Measurements from ENCODE around the gene MALRD1. TPM values are rescaled to one million over a fixed set of nuclear protein-coding genes. Genes with fewer than 3 reads are reported as not detected.
A peak's percentile ranks its signal among the peaks of the same experiment; 100 is the strongest.

The MALRD1 gene
- total and polyA plus RNA-seq, 2 experiments from 2014 or later: 0.45 TPM; not detected in 1

DNA sequence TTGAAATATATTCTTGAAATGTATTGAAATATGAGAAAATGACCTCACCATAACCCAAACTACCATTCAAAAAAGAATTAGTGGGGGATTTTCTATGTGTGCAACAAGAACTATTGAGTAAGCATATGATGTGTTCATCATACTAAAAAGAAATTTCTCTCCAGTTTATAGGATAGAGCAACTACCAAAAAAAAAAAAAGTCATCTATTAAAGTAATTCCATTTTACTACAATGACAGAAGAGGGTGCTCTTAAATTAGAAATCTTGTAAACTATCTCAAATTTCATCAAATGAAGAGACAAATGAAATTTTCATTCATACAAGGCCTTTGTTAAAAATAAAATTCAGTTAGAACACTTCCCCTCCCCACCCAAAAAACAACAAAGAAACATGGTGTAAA lies 572.2 kb downstream of the MALRD1 start:
- H3K36me3 ChIP-seq (ENCODE audit: low read depth): no peaks in the 10 kb centered on the region
- in situ Hi-C loops (cut with MboI): no loop called here

DNA sequence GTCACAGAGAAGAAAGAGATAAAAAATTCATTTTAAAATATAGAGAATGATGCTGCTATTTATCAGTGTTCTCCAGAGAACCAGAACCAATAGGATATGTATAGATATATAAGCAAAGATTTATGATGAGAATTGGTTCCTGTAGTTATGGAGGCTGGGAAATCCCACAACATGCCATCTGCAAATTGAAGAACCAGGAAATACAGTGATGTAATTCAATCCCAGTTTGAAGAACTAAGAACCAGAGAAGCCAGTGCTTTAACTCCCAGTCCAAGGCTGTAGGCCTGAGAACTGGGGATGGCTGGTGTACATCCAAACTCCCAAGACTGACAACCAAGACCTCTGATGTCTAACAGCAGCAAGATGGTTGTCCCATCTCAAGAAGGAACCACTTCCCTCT lies 574.7 kb downstream of the MALRD1 start:
- no peaks in the 10 kb centered on the region for H3F3A ChIP-seq (ENCODE audit: insufficient read depth)
- no peaks in the 10 kb centered on the region for H3K36me3 ChIP-seq (ENCODE audit: low read depth)
- H3K4me2 ChIP-seq (ENCODE audit: unreplicated experiment): no peak overlapping the region
- no peak overlapping the region for H3K9ac ChIP-seq
- H3K27me3 ChIP-seq (replicated peaks; ENCODE audit: insufficient read depth): no peaks in the 10 kb centered on the region
- in situ Hi-C loops (cut with MboI): no loop called here
- H2AFZ ChIP-seq: no peak overlapping the region
- DNase-seq: no peak
- no peaks in the 10 kb centered on the region for H3K4me1 ChIP-seq (ENCODE audit: insufficient read depth)
- no peak overlapping the region for H3K4me3 ChIP-seq
- no peaks in the 10 kb centered on the region for H4K20me1 ChIP-seq (ENCODE audit: insufficient read depth)
- no peaks in the 10 kb centered on the region for H3K9me2 ChIP-seq (ENCODE audit: insufficient read depth)
- H3K79me2 ChIP-seq (ENCODE audit: insufficient read depth): no peaks in the 10 kb centered on the region
- TF ChIP-seq EZH2phosphoT487 (IDR thresholded peaks at IDR 0.05; ENCODE audit: insufficient read depth, low read depth): no peak
- TF ChIP-seq EZH2 (IDR thresholded peaks at IDR 0.05; ENCODE audit: insufficient read depth, poor library complexity, severe bottlenecking): no peak
- no peak overlapping the region for H3K27ac ChIP-seq
- no peaks in the 10 kb centered on the region for H3K9me3 ChIP-seq (ENCODE audit: low read depth)

More for the DNA sequence above, 572.2 kb downstream of the MALRD1 start:
- no peaks in the 10 kb centered on the region for H3K27me3 ChIP-seq (replicated peaks; ENCODE audit: insufficient read depth)
- no peaks in the 10 kb centered on the region for H3K9me3 ChIP-seq (ENCODE audit: low read depth)
- H3K4me3 ChIP-seq: no peak overlapping the region
- no peak overlapping the region for H3K9ac ChIP-seq
- H3K4me1 ChIP-seq (ENCODE audit: insufficient read depth): no peaks in the 10 kb centered on the region
- no peaks in the 10 kb centered on the region for H3F3A ChIP-seq (ENCODE audit: insufficient read depth)
- TF ChIP-seq EZH2 (IDR thresholded peaks at IDR 0.05; ENCODE audit: insufficient read depth, poor library complexity, severe bottlenecking) (no peak), EZH2phosphoT487 (IDR thresholded peaks at IDR 0.05; ENCODE audit: insufficient read depth, low read depth) (no peak)
- no peak overlapping the region for H3K27ac ChIP-seq
- H3K79me2 ChIP-seq (ENCODE audit: insufficient read depth): no peaks in the 10 kb centered on the region
- no peak overlapping the region for H3K4me2 ChIP-seq (ENCODE audit: unreplicated experiment)
- H2AFZ ChIP-seq: no peak overlapping the region
- H3K9me2 ChIP-seq (ENCODE audit: insufficient read depth): no peaks in the 10 kb centered on the region
- peak; percentile 27 for DNase-seq
- no peaks in the 10 kb centered on the region for H4K20me1 ChIP-seq (ENCODE audit: insufficient read depth)

DNA sequence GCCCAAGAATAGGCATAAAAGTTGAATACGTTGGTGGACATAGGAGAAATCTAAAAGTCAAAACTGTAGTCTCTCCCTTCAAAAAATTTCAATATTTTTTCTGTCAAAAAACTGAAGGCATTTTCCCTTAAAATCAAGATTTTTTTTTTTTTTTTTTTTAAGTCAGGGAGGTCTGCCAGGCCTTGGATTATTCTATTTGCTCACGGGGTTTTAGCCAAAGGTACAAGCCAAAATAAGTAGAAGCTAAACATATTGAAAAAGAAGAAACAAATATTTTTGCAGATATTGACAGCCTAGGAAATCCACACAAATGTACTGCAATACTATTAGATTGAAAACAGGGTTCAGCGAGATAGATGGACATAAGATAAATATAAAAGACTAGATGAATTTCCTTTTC lies 577.6 kb downstream of the MALRD1 start:
- no peaks in the 10 kb centered on the region for H3K36me3 ChIP-seq (ENCODE audit: low read depth)
- H3K9me3 ChIP-seq (ENCODE audit: low read depth): no peaks in the 10 kb centered on the region
- H2AFZ ChIP-seq: no peak overlapping the region
- TF ChIP-seq EZH2phosphoT487 (IDR thresholded peaks at IDR 0.05; ENCODE audit: insufficient read depth, low read depth) (no peak), EZH2 (IDR thresholded peaks at IDR 0.05; ENCODE audit: insufficient read depth, poor library complexity, severe bottlenecking) (no peak)
- DNase-seq: no peak
- no peaks in the 10 kb centered on the region for H3K79me2 ChIP-seq (ENCODE audit: insufficient read depth)
- no peaks in the 10 kb centered on the region for H3K9me2 ChIP-seq (ENCODE audit: insufficient read depth)
- peaks cover 15% of the 10 kb centered on the region; the same call in 1 of the 2 replicates for H3F3A ChIP-seq (ENCODE audit: insufficient read depth)
- H4K20me1 ChIP-seq (ENCODE audit: insufficient read depth): no peaks in the 10 kb centered on the region
- no peak overlapping the region for H3K4me3 ChIP-seq
- no peak overlapping the region for H3K9ac ChIP-seq
- H3K4me2 ChIP-seq (ENCODE audit: unreplicated experiment): no peak overlapping the region
- WGBS, 2 experiments (ENCODE audit: low coverage in 1 of 2, low lambda C conversion rate in 2 of 2, missing lambda C conversion rate in 2 of 2): 71 to 81% methylated on average over 3 of the region's 3 CpGs
- in situ Hi-C loops (cut with MboI): no loop called here
- no peaks in the 10 kb centered on the region for H3K27me3 ChIP-seq (replicated peaks; ENCODE audit: insufficient read depth)
- no peak overlapping the region for H3K27ac ChIP-seq
- H3K4me1 ChIP-seq (ENCODE audit: insufficient read depth): peaks cover 15% of the 10 kb centered on the region

DNA sequence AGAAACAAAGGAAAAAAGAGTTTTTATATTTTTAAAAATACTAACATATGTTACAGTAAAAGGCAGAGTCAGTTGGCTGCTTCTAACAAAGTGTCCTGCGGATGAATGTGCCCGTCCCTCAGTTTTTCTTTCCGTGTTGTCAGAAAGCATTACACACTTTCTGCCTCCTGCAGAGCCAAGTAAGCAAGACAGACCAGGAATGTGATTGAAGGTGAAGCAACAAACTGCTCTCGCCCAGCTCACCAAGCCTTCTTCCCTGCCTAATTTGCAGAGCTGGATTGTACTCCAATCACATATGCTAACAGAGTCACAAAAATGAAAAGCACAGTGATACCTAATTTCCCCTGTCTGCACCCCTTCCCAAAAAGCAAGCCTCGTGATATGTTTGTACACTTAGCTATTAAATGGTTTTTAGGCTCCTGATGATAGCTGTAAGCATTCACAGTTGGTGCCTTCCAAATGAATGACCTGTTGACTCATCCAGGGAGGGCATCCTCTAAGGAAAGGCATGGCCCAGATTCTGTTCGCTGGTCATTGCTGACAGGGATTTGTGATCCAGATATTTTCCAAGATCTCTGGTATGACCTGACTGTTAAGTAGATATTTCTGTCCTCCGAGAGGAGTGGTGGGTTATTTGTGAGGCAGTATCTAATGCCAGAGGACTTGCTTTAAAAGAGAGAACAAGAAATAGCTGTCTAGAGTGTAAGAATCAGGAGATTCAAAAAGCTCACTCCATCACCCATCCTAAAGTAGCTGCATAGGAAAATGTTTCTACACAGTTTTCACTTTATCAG lies 580.4 kb downstream of the MALRD1 start:
- H3K9ac ChIP-seq: no peak overlapping the region
- DNase-seq: peak; percentile 56
- H3K4me1 ChIP-seq (ENCODE audit: insufficient read depth): peaks cover 15% of the 10 kb centered on the region
- peak overlapping the region; percentile 33 for H3K27ac ChIP-seq
- no peaks in the 10 kb centered on the region for H3K9me2 ChIP-seq (ENCODE audit: insufficient read depth)
- in situ Hi-C loops (cut with MboI): no loop called here
- no peak overlapping the region for H3K4me2 ChIP-seq (ENCODE audit: unreplicated experiment)
- H4K20me1 ChIP-seq (ENCODE audit: insufficient read depth): no peaks in the 10 kb centered on the region
- H3K4me3 ChIP-seq: no peak overlapping the region
- TF ChIP-seq EZH2phosphoT487 (IDR thresholded peaks at IDR 0.05; ENCODE audit: insufficient read depth, low read depth): no peak
- TF ChIP-seq EZH2 (IDR thresholded peaks at IDR 0.05; ENCODE audit: insufficient read depth, poor library complexity, severe bottlenecking): no peak
- H3K79me2 ChIP-seq (ENCODE audit: insufficient read depth): no peaks in the 10 kb centered on the region
- no peaks in the 10 kb centered on the region for H3K36me3 ChIP-seq (ENCODE audit: low read depth)
- H3F3A ChIP-seq (ENCODE audit: insufficient read depth): peaks cover 15% of the 10 kb centered on the region; the same call in 1 of the 2 replicates
- peak overlapping the region; percentile 68 for H2AFZ ChIP-seq
- 37 to 39% methylated on average over 7 of the region's 7 CpGs for WGBS, 2 experiments (ENCODE audit: low coverage in 1 of 2, low lambda C conversion rate in 2 of 2, missing lambda C conversion rate in 2 of 2)
- H3K9me3 ChIP-seq (ENCODE audit: low read depth): no peaks in the 10 kb centered on the region
- H3K27me3 ChIP-seq (replicated peaks; ENCODE audit: insufficient read depth): no peaks in the 10 kb centered on the region

All from GM23248 (cell line).